ENCODE measurements around the gene FHIT. TPM values are rescaled to one million over a fixed set of nuclear protein-coding genes. Genes with fewer than 3 reads are reported as not detected.

Gene FHIT
- total RNA-seq, 1 donor: 16.9 TPM

DNA sequence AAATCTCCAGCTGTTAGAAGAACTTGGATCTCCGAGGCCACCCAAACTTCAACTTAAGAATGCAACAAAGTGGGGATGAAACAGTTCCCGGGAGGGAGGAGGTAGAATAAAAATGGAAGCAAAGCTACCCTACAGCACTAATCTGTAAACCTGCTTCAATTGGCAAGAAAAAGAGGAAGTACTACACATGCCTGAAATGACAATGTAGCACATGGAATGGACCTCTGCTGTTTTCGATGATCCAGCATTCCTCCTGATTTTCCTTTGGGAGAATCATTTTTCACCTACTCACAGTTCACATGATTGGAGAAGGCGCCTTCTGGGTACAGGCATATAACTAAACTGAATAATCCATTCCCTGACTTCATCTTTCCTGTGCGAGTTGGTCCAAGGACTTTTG, 1081.5 kb downstream of the FHIT start:
- Histone ChIP-seq H3K27me3 (ENCODE audit: insufficient read depth, low read length) (no peaks in the 10 kb centered on the region), H3K4me3 (ENCODE audit: low read length) (no peak overlapping the region), H3K9me3 (ENCODE audit: low read depth, low read length) (no peaks in the 10 kb centered on the region), H3K4me1 (ENCODE audit: insufficient read depth, low read length) (no peaks in the 10 kb centered on the region)

DNA sequence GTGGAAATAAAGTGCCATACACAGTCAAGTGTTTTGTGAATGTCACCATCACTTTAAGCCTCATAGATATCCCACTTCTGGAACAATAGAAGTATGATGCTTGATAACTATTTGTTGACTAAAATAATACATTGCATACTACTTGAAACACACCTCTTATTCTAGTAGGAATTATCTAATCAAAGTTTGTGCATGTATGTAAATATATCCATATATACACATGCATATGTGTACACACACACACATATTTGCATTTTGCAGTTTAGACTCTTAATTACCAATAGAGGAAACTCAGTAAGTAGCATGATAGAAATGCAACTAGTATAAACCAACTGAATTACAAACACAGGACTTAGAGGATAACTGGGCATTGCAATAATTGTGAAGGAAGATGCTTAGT, 1084.1 kb downstream of the FHIT start:
- Histone ChIP-seq H3K9me3 (ENCODE audit: low read depth, low read length) (no peaks in the 10 kb centered on the region), H3K27me3 (ENCODE audit: insufficient read depth, low read length) (no peaks in the 10 kb centered on the region)

DNA sequence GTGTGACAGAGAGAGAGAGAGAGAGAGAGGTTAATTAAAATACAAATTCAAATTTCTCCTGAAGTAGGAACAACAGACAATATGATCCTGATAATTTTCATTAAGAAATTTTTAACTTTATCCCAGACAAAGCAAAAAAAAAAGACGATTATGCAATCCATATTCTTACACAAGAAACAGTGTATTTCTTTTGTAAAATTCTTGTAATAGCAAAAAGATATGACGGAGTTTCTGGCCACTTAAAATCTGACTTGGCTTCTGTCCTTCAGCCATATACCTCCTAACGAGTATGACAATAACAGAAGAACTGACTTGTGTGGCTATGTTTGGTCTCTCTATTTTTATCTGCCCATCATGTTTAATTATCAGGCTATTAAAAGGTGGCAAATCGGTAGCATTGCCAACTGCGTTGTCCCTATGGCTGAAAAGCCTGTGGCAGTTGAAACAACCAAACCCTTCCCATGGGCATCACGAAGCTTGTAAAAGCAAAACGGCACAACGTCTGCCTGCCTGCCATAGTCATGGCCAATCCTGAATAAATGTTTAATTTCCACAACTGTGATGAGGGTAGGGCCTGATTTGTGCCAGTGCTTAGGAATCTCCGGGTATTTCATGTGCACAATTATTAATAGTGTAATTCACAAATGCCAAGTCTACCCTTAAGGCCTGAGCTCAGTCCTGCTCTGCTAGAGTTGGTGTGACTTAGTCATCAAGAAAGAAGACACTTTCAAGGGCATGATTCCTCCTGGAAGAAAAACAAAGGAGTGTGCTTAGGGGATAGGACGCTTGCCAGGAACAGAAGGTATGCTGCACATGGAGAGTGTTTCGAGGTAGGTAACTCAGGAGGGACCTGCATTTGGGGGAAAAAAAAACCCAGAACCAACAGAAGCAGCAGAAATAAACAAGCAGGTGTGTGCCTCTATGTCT, 1090.2 kb downstream of the FHIT start:
- Histone ChIP-seq H3K4me3 (ENCODE audit: low read length) (no peak overlapping the region), H3K27me3 (ENCODE audit: insufficient read depth, low read length) (no peaks in the 10 kb centered on the region), H3K9me3 (ENCODE audit: low read depth, low read length) (no peaks in the 10 kb centered on the region), H3K4me1 (ENCODE audit: insufficient read depth, low read length) (peaks cover 5% of the 10 kb centered on the region)

More for the DNA sequence above, 1084.1 kb downstream of the FHIT start:
- no peaks in the 10 kb centered on the region for H3K4me1 ChIP-seq (ENCODE audit: insufficient read depth, low read length)
- no peak overlapping the region for H3K4me3 ChIP-seq (ENCODE audit: low read length)

DNA sequence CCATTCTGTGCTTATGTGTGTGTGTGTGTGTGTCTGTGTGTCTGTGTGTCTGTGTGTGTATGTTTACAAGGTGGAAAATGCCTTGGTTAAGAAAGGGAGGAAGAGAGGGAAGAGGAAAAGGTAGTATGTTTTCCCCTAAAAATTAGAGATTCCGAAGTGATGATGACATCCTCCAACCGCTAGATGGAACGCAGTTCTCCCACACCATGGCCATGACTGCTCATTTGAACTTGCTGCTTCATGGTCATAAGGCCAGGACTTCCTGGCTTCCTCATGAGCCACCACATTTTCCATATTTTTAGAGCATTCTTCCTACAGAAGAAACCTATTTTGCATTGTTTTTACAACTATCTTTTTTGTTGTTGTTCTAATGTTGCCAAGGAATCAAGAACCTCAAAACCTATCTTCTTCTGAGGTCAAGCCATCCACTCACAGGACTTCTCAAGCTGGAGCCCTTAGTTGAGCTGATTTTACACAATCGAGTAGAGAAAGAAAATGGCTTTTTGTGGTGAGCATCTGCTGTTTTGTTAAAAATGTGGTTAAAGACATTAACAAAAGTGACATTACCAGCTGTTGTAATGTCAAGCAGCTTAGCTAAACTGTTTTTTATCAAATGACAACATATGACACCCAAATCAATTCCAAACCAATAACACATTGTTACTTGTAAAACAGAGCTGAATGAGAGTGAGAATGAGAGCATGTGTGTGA, 1091.0 kb downstream of the FHIT start:
- Histone ChIP-seq H3K4me3 (ENCODE audit: low read length) (no peak overlapping the region), H3K4me1 (ENCODE audit: insufficient read depth, low read length) (peaks cover 5% of the 10 kb centered on the region)

DNA sequence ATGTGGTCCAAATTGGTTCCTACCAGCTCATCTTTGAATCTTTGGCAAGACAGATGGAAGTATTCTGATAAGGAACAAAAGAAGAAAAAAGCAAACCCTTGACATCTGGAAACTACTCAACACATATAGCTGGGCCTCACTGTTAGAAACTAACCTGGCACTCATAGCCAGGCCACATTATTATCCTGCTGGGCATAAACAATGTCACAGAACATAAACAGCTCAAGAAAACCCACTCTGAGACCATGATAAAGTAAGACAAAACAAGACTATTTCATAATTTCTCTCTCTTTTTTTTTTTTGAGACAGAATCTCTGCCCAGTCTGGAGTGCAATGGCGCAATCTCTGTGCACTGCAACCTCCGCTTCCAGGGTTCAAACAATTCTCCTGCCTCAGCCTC, 1093.2 kb downstream of the FHIT start:
- no peaks in the 10 kb centered on the region for H3K9me3 ChIP-seq (ENCODE audit: low read depth, low read length)
- H3K4me3 ChIP-seq (ENCODE audit: low read length): no peak overlapping the region
- no peaks in the 10 kb centered on the region for H3K27me3 ChIP-seq (ENCODE audit: insufficient read depth, low read length)
- peaks cover 5% of the 10 kb centered on the region for H3K4me1 ChIP-seq (ENCODE audit: insufficient read depth, low read length)

More for the DNA sequence above, 1091.0 kb downstream of the FHIT start:
- Histone ChIP-seq H3K9me3 (ENCODE audit: low read depth, low read length) (no peaks in the 10 kb centered on the region), H3K27me3 (ENCODE audit: insufficient read depth, low read length) (no peaks in the 10 kb centered on the region)

DNA sequence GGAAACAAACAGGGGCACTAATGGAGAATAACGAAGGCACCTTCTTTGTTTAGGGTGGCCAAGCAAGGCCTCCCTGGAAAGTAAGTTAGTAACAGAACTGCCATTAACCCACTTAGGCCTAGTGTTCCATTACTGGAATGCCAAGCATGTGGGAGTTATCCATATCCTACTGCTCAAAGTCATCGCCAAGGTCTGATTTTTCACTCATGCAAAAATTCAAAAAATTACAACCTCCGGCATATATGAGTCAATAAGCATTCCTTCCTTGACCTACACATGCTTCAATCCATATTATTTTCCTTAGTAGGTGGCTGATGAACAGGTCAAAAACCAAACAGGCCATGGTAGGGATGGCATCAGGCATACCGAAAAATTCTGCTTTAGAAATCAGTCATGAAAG, 1097.2 kb downstream of the FHIT start:
- peaks cover 5% of the 10 kb centered on the region for H3K4me1 ChIP-seq (ENCODE audit: insufficient read depth, low read length)
- no peak overlapping the region for H3K4me3 ChIP-seq (ENCODE audit: low read length)

DNA sequence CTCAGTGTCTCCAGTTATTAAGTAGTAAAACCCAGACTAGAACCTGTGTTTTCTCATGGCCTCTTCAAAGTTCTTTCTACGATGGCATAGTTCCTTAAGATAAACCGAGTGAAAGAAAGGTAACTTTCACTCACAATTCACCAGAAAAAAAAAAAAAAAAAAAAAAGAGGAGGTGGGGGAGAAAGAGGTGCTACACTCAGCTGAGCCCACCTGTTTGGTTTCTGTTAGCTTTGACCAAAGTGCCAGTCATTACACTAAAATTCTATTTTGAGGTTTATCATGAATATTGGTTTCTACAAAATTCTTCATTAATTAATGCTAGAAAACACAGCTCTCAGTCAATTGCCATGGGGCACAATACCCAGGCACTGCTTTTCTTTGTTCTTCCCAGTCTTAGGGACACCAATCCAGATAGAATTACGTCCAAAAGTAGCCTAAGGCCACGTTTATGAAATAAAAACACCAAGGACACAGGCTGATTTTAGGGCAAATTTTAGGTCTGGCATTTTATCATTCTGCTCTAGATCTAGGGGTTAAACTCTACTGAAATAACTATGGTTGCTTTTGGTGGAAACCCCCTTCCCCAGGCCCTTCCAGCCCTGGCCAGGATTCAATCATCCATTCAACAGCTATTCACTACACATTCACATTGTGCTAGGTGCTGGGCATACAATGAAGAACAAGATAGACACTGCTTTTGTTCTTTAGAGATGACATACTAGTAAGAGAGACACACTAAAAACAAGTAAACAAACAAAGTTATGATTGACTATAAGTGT, 1097.8 kb downstream of the FHIT start:
- H3K4me3 ChIP-seq (ENCODE audit: low read length): no peak overlapping the region
- H3K27me3 ChIP-seq (ENCODE audit: insufficient read depth, low read length): no peaks in the 10 kb centered on the region
- peaks cover 5% of the 10 kb centered on the region for H3K4me1 ChIP-seq (ENCODE audit: insufficient read depth, low read length)

More for the DNA sequence above, 1097.2 kb downstream of the FHIT start:
- no peaks in the 10 kb centered on the region for H3K27me3 ChIP-seq (ENCODE audit: insufficient read depth, low read length)
- no peaks in the 10 kb centered on the region for H3K9me3 ChIP-seq (ENCODE audit: low read depth, low read length)

DNA sequence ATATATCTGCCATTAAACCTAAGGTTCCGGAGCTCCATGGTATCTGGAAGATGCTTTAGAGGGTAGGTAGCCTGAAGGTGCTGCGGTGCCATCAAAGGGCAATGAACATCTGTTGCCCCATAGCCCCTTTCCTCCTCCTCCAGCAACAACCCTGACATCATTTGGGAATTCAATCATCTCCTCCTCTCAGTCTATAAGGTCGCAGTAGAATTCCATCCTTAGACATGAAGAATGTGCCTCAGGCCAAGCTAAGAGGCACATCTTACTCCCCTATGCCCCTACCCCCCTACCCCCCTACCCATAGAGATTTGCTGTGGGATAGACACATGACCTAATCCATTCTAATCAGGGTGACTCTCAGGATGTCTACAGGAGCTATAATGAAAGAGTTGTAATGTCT, 1101.8 kb downstream of the FHIT start:
- Histone ChIP-seq H3K9me3 (ENCODE audit: low read depth, low read length) (no peaks in the 10 kb centered on the region), H3K27me3 (ENCODE audit: insufficient read depth, low read length) (no peaks in the 10 kb centered on the region), H3K4me1 (ENCODE audit: insufficient read depth, low read length) (no peaks in the 10 kb centered on the region), H3K4me3 (ENCODE audit: low read length) (no peak overlapping the region)

More for the DNA sequence above, 1097.8 kb downstream of the FHIT start:
- no peaks in the 10 kb centered on the region for H3K9me3 ChIP-seq (ENCODE audit: low read depth, low read length)

DNA sequence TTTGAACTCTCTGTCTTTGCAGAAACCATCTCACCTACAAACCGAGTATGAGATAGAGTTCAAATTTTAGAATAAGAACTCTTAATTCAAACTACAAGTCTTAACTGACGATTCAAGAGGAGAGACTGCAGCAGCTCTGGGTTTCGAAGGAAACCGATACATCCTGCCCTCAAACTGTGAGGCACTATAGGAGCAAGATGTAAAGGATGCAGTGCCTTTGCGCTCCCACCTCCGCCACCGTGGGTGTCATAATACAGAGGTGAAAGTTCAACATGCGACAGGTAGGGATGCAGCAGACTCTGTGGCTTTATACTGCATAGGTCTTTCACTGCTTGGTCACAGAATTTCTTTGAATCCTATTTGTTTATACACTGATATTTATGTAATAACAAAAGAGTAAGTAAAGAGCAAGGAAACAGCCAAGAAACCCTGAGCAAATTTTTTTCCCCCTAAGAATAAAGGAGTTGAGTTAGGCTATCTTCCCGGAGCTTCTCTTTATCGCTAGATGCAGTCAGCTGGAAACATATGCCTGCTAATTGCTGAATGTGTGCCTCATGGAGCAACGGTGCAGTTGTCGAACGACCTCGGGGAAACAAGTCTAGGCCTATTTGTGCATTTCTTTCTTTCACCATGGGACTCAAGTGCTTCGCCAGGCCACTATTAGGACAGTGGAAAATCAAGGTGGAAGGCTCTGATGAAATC, 1103.9 kb downstream of the FHIT start:
- H3K4me3 ChIP-seq (ENCODE audit: low read length): no peak overlapping the region
- no peaks in the 10 kb centered on the region for H3K27me3 ChIP-seq (ENCODE audit: insufficient read depth, low read length)
- H3K9me3 ChIP-seq (ENCODE audit: low read depth, low read length): no peaks in the 10 kb centered on the region
- no peaks in the 10 kb centered on the region for H3K4me1 ChIP-seq (ENCODE audit: insufficient read depth, low read length)

DNA sequence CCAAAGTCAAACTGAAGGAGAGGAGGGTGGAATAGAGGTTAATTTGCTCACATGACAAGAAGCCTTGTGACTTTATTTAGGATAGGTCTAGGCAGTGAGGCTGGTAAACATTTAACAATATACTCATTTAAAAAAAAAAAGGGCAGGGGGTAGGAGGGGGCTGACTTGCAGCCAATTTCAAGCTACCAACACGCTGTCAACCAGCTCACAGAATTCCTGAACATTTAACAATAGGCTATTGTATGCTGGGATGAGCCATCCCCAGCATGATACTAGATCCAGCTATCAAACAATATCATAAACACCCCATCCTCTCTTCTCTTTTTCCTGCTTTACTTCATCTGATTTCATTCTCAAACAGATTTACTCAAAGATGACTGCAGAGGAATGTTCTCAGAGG, 1105.1 kb downstream of the FHIT start:
- no peaks in the 10 kb centered on the region for H3K9me3 ChIP-seq (ENCODE audit: low read depth, low read length)
- no peak overlapping the region for H3K4me3 ChIP-seq (ENCODE audit: low read length)
- H3K27me3 ChIP-seq (ENCODE audit: insufficient read depth, low read length): no peaks in the 10 kb centered on the region
- H3K4me1 ChIP-seq (ENCODE audit: insufficient read depth, low read length): no peaks in the 10 kb centered on the region

DNA sequence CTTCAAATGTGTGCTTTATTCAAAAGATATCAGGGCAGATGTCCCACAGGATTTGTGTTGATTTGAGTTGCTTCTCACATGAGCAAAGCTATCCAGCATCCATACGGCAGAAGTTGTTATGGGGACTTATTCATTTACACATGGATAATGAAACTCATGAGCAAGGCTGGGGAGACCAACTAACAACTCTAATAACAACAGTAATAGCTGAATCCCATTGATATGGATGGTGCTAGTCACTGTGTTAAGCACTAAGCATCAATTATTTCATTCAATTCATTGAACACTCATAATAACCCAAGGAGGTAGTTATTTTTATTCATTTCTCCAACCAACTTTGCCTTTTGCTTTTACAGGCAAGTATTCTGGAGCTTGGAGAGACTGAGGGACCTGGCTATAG, 1107.2 kb downstream of the FHIT start:
- no peaks in the 10 kb centered on the region for H3K4me1 ChIP-seq (ENCODE audit: insufficient read depth, low read length)
- no peak overlapping the region for H3K4me3 ChIP-seq (ENCODE audit: low read length)
- no peaks in the 10 kb centered on the region for H3K9me3 ChIP-seq (ENCODE audit: low read depth, low read length)
- no peaks in the 10 kb centered on the region for H3K27me3 ChIP-seq (ENCODE audit: insufficient read depth, low read length)

DNA sequence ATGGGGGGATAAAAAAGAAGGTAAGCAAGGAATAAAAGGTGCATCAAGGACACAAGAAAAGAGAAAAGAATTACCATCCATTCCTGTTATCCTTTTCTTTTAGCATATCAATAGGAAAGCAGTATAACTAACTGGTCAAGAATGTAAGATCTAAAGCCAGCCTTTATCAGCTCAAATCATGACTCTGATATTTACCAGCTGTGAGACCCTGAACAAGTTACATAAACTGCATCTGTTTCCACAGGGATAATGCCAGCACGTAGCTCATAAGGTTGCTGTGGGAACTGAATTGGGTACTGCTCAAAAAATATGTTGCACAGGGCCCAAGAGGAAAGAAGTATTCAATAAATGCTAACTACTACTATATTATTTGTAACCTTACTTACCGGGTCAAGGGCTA, 1109.2 kb downstream of the FHIT start:
- H3K4me1 ChIP-seq (ENCODE audit: insufficient read depth, low read length): no peaks in the 10 kb centered on the region
- no peaks in the 10 kb centered on the region for H3K27me3 ChIP-seq (ENCODE audit: insufficient read depth, low read length)
- no peaks in the 10 kb centered on the region for H3K9me3 ChIP-seq (ENCODE audit: low read depth, low read length)
- H3K4me3 ChIP-seq (ENCODE audit: low read length): no peak overlapping the region

DNA sequence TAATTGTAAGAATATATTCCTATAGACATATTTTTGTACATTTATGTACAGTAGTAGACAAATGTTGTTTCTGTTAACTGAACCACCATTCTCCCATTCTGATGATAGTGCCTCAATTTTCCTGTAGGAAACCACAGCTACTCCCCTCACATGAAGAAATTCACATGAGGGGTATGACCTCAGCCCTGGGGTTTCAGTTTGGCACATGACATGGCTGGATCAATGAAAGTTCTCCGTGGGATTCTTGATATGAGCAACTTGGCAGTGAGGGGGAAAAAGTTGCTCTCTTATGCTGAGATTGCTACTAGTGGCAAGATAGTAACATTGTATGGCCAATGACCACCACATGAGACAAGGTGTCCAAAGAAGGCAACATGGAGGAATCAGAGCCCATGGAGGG, 1111.1 kb downstream of the FHIT start:
- no peaks in the 10 kb centered on the region for H3K27me3 ChIP-seq (ENCODE audit: insufficient read depth, low read length)
- H3K4me3 ChIP-seq (ENCODE audit: low read length): no peak overlapping the region
- no peaks in the 10 kb centered on the region for H3K9me3 ChIP-seq (ENCODE audit: low read depth, low read length)
- H3K4me1 ChIP-seq (ENCODE audit: insufficient read depth, low read length): no peaks in the 10 kb centered on the region

DNA sequence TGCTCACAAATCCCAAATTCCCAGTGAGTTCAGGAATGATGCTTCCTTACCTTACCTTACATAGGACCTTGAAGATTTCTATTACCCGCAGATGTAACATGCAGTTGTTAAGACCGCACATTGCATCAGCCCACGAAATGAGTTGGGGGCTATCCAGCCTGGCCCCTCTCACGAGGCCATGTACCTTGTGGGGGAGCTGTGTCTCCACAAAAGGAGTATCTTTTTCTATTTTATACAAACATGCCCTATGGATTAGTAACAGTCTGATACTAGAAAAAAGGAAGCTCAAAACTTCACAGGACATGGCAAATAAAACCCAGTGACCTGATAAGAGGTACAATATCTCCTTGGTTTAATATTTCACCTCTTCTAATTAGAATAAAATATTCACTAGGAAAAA, 1114.7 kb downstream of the FHIT start:
- no peaks in the 10 kb centered on the region for H3K27me3 ChIP-seq (ENCODE audit: insufficient read depth, low read length)
- no peaks in the 10 kb centered on the region for H3K9me3 ChIP-seq (ENCODE audit: low read depth, low read length)
- H3K4me3 ChIP-seq (ENCODE audit: low read length): no peak overlapping the region
- H3K4me1 ChIP-seq (ENCODE audit: insufficient read depth, low read length): no peaks in the 10 kb centered on the region

Measured in mononuclear cell (primary cell).